Transverse colon (tissue), 3 donors: ENCODE data around the gene OPTN.

ENCODE experiments used
- CTCF ChIP-seq, 5 experiments: fragments of 200-600 bp in 3 of 5; fragments of 450-650 bp in 2 of 5; sonication (generic) in 3 of 5; IDR thresholded peaks; 1 replicate in 2 of 5; 2 replicates in 3 of 5; pipeline ENCODE4 v1.5.1; 2016 to 2017; ENCODE audit warnings: antibody characterized with exemption in 5 of 5, inconsistent platforms in 3 of 5, mild to moderate bottlenecking in 2 of 5, moderate library complexity in 1 of 5
- EP300 ChIP-seq: sonication (generic); formaldehyde crosslinking; IDR thresholded peaks from one replicate; pipeline ENCODE4 v1.6.1; 2017; ENCODE audit warnings: antibody characterized with exemption, low read depth

GRCh38 chr10:13140627-13141190 is 40.7 kb downstream of the OPTN start:
- no peak for TF ChIP-seq CTCF (IDR thresholded peaks at IDR 0.05)
- no peak for TF ChIP-seq EP300
